Keratinocyte (primary cell): ENCODE data around the gene PDGFRA. TPM values are rescaled to one million over a fixed set of nuclear protein-coding genes. Genes with fewer than 3 reads are reported as not detected.
"Not testable (repeated sequence)": the region's sequence is repeated elsewhere in the genome, so short reads cannot be mapped to it uniquely, and the experiment has no call there.

Experiments used
- DNase-seq: peaks from one replicate; pipeline ENCODE4 v3.0.0-alpha.2; 2011; ENCODE audit warnings: low read depth, missing footprints, low spot score
- FAIRE-seq: peaks from 2 replicates; lab custom pipeline; 2011; peaks lifted over from hg19 to GRCh38; lab: Jason Lieb, UNC
- H2AFZ ChIP-seq: 2 replicates; pipeline ENCODE4 v1.6.0; 2012; ENCODE audit warnings: low read length, control low read depth, inconsistent platforms; ENCODE audit not compliant: control insufficient read depth
- H3K27ac ChIP-seq: 2 replicates; pipeline ENCODE4 v1.5.1; 2011; ENCODE audit warnings: low read length; ENCODE audit not compliant: control insufficient read depth, insufficient read depth
- H3K27me3 ChIP-seq: 3 replicates; pipeline ENCODE4 v1.6.0; 2011; ENCODE audit warnings: low read length; ENCODE audit not compliant: control insufficient read depth, insufficient read depth; ENCODE audit errors: extremely low read depth
- H3K36me3 ChIP-seq, 2 experiments: 2 replicates in 1 of 2; 3 replicates in 1 of 2; pipeline ENCODE4 v1.5.1; 2011; ENCODE audit warnings: low read length in 2 of 2, mild to moderate bottlenecking in 1 of 2; ENCODE audit not compliant: control insufficient read depth in 2 of 2, insufficient read depth in 2 of 2; ENCODE audit errors: extremely low read depth in 1 of 2
- H3K4me1 ChIP-seq: 3 replicates; pipeline ENCODE4 v1.5.1; 2011; ENCODE audit warnings: low read length; ENCODE audit not compliant: control insufficient read depth, insufficient read depth; ENCODE audit errors: extremely low read depth
- H3K4me2 ChIP-seq: 3 replicates; pipeline ENCODE4 v1.6.0; 2011; ENCODE audit warnings: low read depth, low read length; ENCODE audit not compliant: control insufficient read depth, insufficient read depth; ENCODE audit errors: extremely low read depth
- H3K4me3 ChIP-seq, 3 experiments: fragments of 200-600 bp in 1 of 3; sonication (generic) in 1 of 3; 2 replicates in 2 of 3; 3 replicates in 1 of 3; pipeline ENCODE4 v1.5.1; 2011 to 2016; ENCODE audit warnings: low read length in 3 of 3, mild to moderate bottlenecking in 3 of 3, control low read depth in 2 of 3, inconsistent platforms in 1 of 3, low read depth in 1 of 3, mixed read lengths in 1 of 3, mixed run types in 1 of 3, moderate library complexity in 1 of 3; ENCODE audit not compliant: control insufficient read depth in 2 of 3, insufficient read depth in 2 of 3; ENCODE audit errors: extremely low read depth in 1 of 3
- H3K79me2 ChIP-seq: 2 replicates; pipeline ENCODE4 v1.6.0; 2012; ENCODE audit warnings: low read length; ENCODE audit not compliant: control insufficient read depth, insufficient read depth
- H3K9ac ChIP-seq: 3 replicates; pipeline ENCODE4 v1.6.0; 2011; ENCODE audit warnings: low read length; ENCODE audit not compliant: control insufficient read depth, insufficient read depth; ENCODE audit errors: extremely low read depth
- H3K9me1 ChIP-seq: 3 replicates; pipeline ENCODE4 v1.6.0; 2011; ENCODE audit warnings: low read length; ENCODE audit not compliant: control insufficient read depth, insufficient read depth; ENCODE audit errors: extremely low read depth
- H3K9me3 ChIP-seq: 2 replicates; pipeline ENCODE4 v1.5.1; 2012; ENCODE audit warnings: low read depth, low read length; ENCODE audit not compliant: control insufficient read depth
- H4K20me1 ChIP-seq: 3 replicates; pipeline ENCODE4 v1.6.0; 2011; ENCODE audit warnings: low read length; ENCODE audit not compliant: control insufficient read depth, insufficient read depth; ENCODE audit errors: extremely low read depth
- EZH2 ChIP-seq: IDR thresholded peaks from one replicate; pipeline ENCODE4 v1.6.1; 2012; ENCODE audit warnings: inconsistent platforms, mild to moderate bottlenecking, low read length, moderate library complexity
- dilution Hi-C: fragments of 300-500 bp; cut with MboI; formaldehyde crosslinking; loops from one replicate; pipeline ENCODE4 v1.7.0; 2020; ENCODE audit warnings: low sequenced_read_pairs; ENCODE audit not compliant: extremely low pct_ligation_motif_present
- polyA plus RNA-seq, 5 experiments: library from polyadenylated mRNA; depleted of rRNA in 3 of 5; stranded (reverse) in 3 of 5; stranded (forward) in 1 of 5; unstranded in 1 of 5; fragments of >200 nt; gene quantifications; 1 replicate in 1 of 5; 2 replicates in 3 of 5; 3 replicates in 1 of 5; pipeline versions ENCODE4 v1.2.1 to v1.2.3, GENCODE V29; 2011 to 2012; ENCODE audit warnings: missing spikeins in 2 of 5, low read depth in 1 of 5, low replicate concordance in 1 of 5
- TF ChIP-seq, protein P1 (sequence below), 3 experiments: IDR thresholded peaks in 1 of 3; conservative IDR thresholded peaks in 1 of 3; optimal IDR thresholded peaks in 1 of 3; 2 replicates in 2 of 3; 3 replicates in 1 of 3; pipeline versions ENCODE3 to v1.5.1; 2011; ENCODE audit warnings: low read length in 3 of 3, mild to moderate bottlenecking in 3 of 3, moderate library complexity in 2 of 3, control low read depth in 1 of 3, inconsistent platforms in 1 of 3; ENCODE audit not compliant: insufficient read depth in 2 of 3; ENCODE audit errors: extremely low read depth in 1 of 3

Gene PDGFRA
- polyA plus RNA-seq, 1 donor (not counting 4 experiments of a cell fraction or from before 2014, with no cell fraction given) = 0.22 TPM

DNA sequence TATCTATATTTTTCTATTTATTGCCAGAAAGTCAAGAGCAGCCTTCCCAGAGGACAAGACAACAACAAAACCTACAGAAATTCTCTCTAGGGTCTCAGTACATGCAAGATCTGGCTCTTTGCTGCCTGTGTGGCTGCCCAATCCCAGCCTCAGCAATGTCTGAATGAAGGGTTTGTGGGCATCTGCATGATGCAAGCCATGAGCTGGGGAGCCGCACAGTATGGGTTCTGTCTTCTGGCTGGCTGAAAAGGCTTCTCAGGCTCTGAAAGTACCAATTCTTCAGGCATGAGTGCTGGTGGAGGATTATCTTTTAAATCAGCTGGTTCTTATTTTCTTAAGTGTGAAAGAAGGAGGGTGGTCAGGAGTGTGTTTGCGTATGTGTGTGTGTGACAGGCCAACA is 104.6 kb downstream of the PDGFRA start:
- no peak overlapping the region for H3K4me2 ChIP-seq
- H3K27me3 ChIP-seq = no peaks in the 10 kb centered on the region
- dilution Hi-C loops = no loop called here
- no peaks in the 10 kb centered on the region for H3K9me3 ChIP-seq
- no peak for TF ChIP-seq EZH2
- TF ChIP-seq, protein P1, sequence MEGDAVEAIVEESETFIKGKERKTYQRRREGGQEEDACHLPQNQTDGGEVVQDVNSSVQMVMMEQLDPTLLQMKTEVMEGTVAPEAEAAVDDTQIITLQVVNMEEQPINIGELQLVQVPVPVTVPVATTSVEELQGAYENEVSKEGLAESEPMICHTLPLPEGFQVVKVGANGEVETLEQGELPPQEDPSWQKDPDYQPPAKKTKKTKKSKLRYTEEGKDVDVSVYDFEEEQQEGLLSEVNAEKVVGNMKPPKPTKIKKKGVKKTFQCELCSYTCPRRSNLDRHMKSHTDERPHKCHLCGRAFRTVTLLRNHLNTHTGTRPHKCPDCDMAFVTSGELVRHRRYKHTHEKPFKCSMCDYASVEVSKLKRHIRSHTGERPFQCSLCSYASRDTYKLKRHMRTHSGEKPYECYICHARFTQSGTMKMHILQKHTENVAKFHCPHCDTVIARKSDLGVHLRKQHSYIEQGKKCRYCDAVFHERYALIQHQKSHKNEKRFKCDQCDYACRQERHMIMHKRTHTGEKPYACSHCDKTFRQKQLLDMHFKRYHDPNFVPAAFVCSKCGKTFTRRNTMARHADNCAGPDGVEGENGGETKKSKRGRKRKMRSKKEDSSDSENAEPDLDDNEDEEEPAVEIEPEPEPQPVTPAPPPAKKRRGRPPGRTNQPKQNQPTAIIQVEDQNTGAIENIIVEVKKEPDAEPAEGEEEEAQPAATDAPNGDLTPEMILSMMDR (optimal IDR thresholded peaks at IDR 0.05 in 1 of 3, IDR thresholded peaks at IDR 0.05 in 1 of 3, conservative IDR thresholded peaks at IDR 0.05 in 1 of 3; ENCODE audit: extremely low read depth in 1 of 3, insufficient read depth in 2 of 3, low read length in 3 of 3) = no peak
- H3K9ac ChIP-seq = no peak overlapping the region
- H3K4me3 ChIP-seq = no peak overlapping the region
- no peaks in the 10 kb centered on the region for H3K9me1 ChIP-seq
- H3K4me1 ChIP-seq = no peaks in the 10 kb centered on the region
- no peak overlapping the region for H3K27ac ChIP-seq
- H2AFZ ChIP-seq = no peak overlapping the region
- no peaks in the 10 kb centered on the region for H3K79me2 ChIP-seq
- no peak for DNase-seq
- no peak for FAIRE-seq
- H4K20me1 ChIP-seq = no peaks in the 10 kb centered on the region
- H3K36me3 ChIP-seq = no peaks in the 10 kb centered on the region

DNA sequence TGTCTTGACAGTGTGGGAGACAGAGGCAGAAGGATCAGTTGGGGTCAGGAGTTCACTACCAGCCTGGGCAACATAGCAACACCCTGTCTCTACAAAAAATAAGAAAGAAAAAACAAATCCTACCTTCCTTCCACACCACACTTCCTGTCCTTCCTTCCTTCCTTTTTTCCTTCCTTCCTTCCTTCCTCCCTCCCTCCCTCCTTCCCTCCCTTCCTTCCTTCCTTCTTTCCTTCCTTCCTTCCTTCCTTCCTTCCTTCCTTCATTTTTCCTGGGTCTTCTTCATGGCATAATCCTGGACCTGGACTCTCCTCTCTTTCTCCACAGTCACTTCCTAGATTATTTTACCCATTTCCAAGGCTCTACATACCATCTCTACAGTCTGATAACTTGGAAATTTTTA is 105.7 kb downstream of the PDGFRA start:
- FAIRE-seq, H4K20me1 ChIP-seq, H3K9me1 ChIP-seq, H3K9ac ChIP-seq, H3K4me1 ChIP-seq, H3K9me3 ChIP-seq, H2AFZ ChIP-seq, H3K79me2 ChIP-seq, H3K4me3 ChIP-seq, H3K27me3 ChIP-seq, DNase-seq, dilution Hi-C loops, H3K4me2 ChIP-seq, H3K36me3 ChIP-seq, H3K27ac ChIP-seq: not testable (repeated sequence)

- H3K4me1 ChIP-seq = no peaks in the 10 kb centered on the region
- no peak for DNase-seq
These were observed 107.9 kb downstream of the PDGFRA start for GRCh38 chr4:54337009-54337408.

DNA sequence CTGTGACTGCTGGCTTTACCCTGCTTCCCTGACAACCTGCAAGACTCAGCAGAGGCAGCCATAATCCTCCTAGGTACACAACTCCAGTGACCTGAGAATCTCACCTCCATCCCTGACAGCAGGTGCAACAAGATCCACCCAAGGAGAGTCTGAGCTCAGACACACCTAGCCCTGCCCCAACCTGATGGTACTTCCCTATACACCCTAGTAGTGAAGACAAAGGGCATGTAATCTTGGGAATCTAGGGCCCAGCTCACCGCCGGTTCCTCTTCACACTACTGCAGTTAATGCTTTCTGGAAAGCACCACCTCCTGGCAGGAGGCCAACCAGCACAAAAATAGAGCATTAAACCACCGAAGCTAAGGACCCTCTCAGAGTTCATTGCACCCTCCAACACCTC is 113.0 kb downstream of the PDGFRA start:
- H3K4me3 ChIP-seq, H4K20me1 ChIP-seq, H3K79me2 ChIP-seq, H3K36me3 ChIP-seq, H3K9me3 ChIP-seq, H3K27me3 ChIP-seq, FAIRE-seq, H3K27ac ChIP-seq, H3K9me1 ChIP-seq, DNase-seq, dilution Hi-C loops, H3K9ac ChIP-seq, H2AFZ ChIP-seq, H3K4me2 ChIP-seq, H3K4me1 ChIP-seq: not testable (repeated sequence)

More at GRCh38 chr4:54337009-54337408, 107.9 kb downstream of the PDGFRA start:
- Histone ChIP-seq H3K9me1 (no peaks in the 10 kb centered on the region), H3K27ac (no peak overlapping the region), H4K20me1 (no peaks in the 10 kb centered on the region), H3K27me3 (no peaks in the 10 kb centered on the region), H3K9ac (no peak overlapping the region), H2AFZ (no peak overlapping the region), H3K4me3 (no peak overlapping the region), H3K79me2 (no peaks in the 10 kb centered on the region), H3K9me3 (no peaks in the 10 kb centered on the region), H3K4me2 (no peak overlapping the region), H3K36me3 (no peaks in the 10 kb centered on the region)
- no peak for FAIRE-seq
- dilution Hi-C loops = no loop called here
- no peak for TF ChIP-seq EZH2
- TF ChIP-seq, protein P1 (optimal IDR thresholded peaks at IDR 0.05 in 1 of 3, IDR thresholded peaks at IDR 0.05 in 1 of 3, conservative IDR thresholded peaks at IDR 0.05 in 1 of 3; ENCODE audit: extremely low read depth in 1 of 3, insufficient read depth in 2 of 3, low read length in 3 of 3) = no peak
